ENCODE data around the gene ZNF205. TPM values are rescaled to one million over a fixed set of nuclear protein-coding genes. Genes with fewer than 3 reads are reported as not detected.
A peak's percentile ranks its signal among the peaks of the same experiment; 100 is the strongest.

ZNF205 gene
- total and polyA plus RNA-seq, 2 of the 13 experiments (the other 11 are each of a cell fraction or from before 2014, with no cell fraction given), result 5.8 to 10.2 TPM

DNA sequence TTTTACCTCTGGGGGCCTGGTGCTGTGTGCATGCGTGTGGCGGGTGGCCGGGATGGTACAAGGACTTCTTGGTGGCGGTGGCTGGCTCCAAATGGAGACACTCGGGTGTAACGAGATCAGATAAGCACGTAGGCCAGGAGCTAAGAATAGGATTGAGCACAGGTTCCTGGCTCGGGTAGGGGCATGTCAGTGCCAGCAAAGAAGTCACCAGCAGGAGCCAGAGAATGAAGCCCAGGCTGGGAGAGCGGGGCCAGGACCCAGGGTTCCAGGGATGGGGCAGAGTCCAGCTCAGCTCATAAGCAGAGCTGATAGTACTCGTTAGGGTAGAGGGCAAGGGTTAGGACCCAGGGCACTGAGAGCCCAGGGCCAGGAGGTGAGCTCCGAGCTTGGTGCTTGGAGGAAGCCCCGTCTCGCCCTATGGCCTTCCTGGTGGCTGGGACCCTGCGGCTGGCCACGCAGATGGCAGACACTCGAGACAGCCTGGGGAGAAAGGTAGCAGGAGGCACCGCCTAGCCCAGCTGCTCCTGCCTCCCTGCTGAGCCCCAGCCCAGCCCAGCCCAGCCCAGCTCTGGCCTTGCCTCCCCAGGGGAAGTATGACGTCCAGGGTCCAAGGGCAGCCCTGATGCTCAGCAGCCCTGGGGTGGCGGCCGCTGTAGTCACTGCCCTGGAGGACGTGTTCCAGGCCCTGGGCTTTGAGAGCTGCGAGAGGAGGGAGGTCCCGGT, 31.4 kb downstream of the ZNF205 start (continued):
- TF ChIP-seq PBX2 (CRISPR knock-in tag; IDR thresholded peaks at IDR 0.05) (no peak), ARNT2 (CRISPR knock-in tag; IDR thresholded peaks at IDR 0.05; ENCODE audit: low read depth) (no peak), SIX1 (CRISPR knock-in tag; IDR thresholded peaks at IDR 0.05; ENCODE audit: borderline replicate concordance) (no peak), NFE2 (CRISPR knock-in tag; IDR thresholded peaks at IDR 0.05) (no peak), ARNT (IDR thresholded peaks at IDR 0.05) (no peak), ZSCAN31 (CRISPR knock-in tag; IDR thresholded peaks at IDR 0.05; ENCODE audit: low read depth) (0 out of 2 replicates have a peak, but pooled peaks have one; percentile 13), AFF4 (CRISPR knock-in tag; IDR thresholded peaks at IDR 0.05) (no peak), SOX6 (IDR thresholded peaks at IDR 0.05) (no peak), SOX6 (CRISPR knock-in tag; IDR thresholded peaks at IDR 0.05) (peak; percentile 49), MXD4 (CRISPR knock-in tag; IDR thresholded peaks at IDR 0.05) (no peak), MXD1 (CRISPR knock-in tag; IDR thresholded peaks at IDR 0.05) (no peak), ZNF574 (CRISPR knock-in tag; IDR thresholded peaks at IDR 0.05) (no peak), FOXJ3 (CRISPR knock-in tag; IDR thresholded peaks at IDR 0.05; ENCODE audit: borderline replicate concordance) (no peak), ZMAT3 (CRISPR knock-in tag; conservative IDR thresholded peaks at IDR 0.05) (no peak), SOX5 (CRISPR knock-in tag; IDR thresholded peaks at IDR 0.05; ENCODE audit: borderline replicate concordance) (no peak), ARHGAP35 (CRISPR knock-in tag; IDR thresholded peaks at IDR 0.05; ENCODE audit: borderline replicate concordance) (no peak), CEBPG (CRISPR knock-in tag; IDR thresholded peaks at IDR 0.05) (no peak), KLF12 (CRISPR knock-in tag; IDR thresholded peaks at IDR 0.05; ENCODE audit: borderline replicate concordance) (no peak), ZC3H4 (CRISPR knock-in tag; IDR thresholded peaks at IDR 0.05; ENCODE audit: borderline replicate concordance) (no peak)
- TF ChIP-seq, protein P1, sequence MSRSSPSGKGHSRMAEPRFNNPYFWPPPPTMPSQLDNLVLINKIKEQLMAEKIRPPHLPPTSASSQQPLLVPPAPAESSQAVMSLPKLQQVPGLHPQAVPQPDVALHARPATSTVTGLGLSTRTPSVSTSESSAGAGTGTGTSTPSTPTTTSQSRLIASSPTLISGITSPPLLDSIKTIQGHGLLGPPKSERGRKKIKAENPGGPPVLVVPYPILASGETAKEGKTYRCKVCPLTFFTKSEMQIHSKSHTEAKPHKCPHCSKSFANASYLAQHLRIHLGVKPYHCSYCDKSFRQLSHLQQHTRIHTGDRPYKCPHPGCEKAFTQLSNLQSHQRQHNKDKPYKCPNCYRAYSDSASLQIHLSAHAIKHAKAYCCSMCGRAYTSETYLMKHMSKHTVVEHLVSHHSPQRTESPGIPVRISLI (CRISPR knock-in tag; IDR thresholded peaks at IDR 0.05; ENCODE audit: borderline replicate concordance), result no peak

All from HepG2 (cell line).